H1 (cell line): Measurements from ENCODE around the gene PLEKHM1. TPM values are rescaled to one million over a fixed set of nuclear protein-coding genes. Genes with fewer than 3 reads are reported as not detected.
A peak's percentile ranks its signal among the peaks of the same experiment; 100 is the strongest.

Source experiments
- CTCF ChIA-PET: fragments of 300-600 bp; sonication (Branson Sonifier 250); formaldehyde crosslinking; loops from one replicate; lab custom pipeline; 2021; ENCODE audit not compliant: partially characterized antibody; lab: Charles Lee
- POLR2A ChIA-PET: fragments of 300-600 bp; sonication (Branson Sonifier 250); formaldehyde crosslinking; loops from one replicate; lab custom pipeline; 2021; ENCODE audit warnings: inconsistent platforms; ENCODE audit not compliant: partially characterized antibody; lab: Charles Lee
- DNase-seq, 2 experiments: peaks; one replicate each; pipeline versions ENCODE4 v3.0.0 to v3.0.0-alpha.2; 2010 to 2022; ENCODE audit warnings: low spot score in 2 of 2, low read depth in 1 of 2, mixed read lengths in 1 of 2
- FAIRE-seq: peaks from 2 replicates; lab custom pipeline; 2011; peaks lifted over from hg19 to GRCh38; lab: Jason Lieb, UNC
- H2AFZ ChIP-seq: 2 replicates; pipeline ENCODE4 v1.8.1; 2012; ENCODE audit warnings: low read length, inconsistent platforms
- H2AK5ac ChIP-seq: 2 replicates; pipeline ENCODE4 v1.6.1; 2013; ENCODE audit warnings: low read depth, low read length
- H2BK120ac ChIP-seq: replicated peaks from 2 replicates; pipeline ENCODE3; 2013; ENCODE audit warnings: low read depth, low read length, inconsistent platforms
- H2BK12ac ChIP-seq: 2 replicates; pipeline ENCODE4 v1.6.1; 2013; ENCODE audit warnings: low read depth, low read length
- H2BK15ac ChIP-seq: 2 replicates; pipeline ENCODE4 v1.6.1; 2013; ENCODE audit warnings: low read length
- H2BK20ac ChIP-seq: 2 replicates; pipeline ENCODE4 v1.6.1; 2013; ENCODE audit warnings: low read length
- H2BK5ac ChIP-seq: 2 replicates; pipeline ENCODE4 v1.6.1; 2013; ENCODE audit warnings: low read depth, low read length
- H3K14ac ChIP-seq: 2 replicates; pipeline ENCODE4 v1.6.1; 2013; ENCODE audit warnings: inconsistent platforms; ENCODE audit not compliant: insufficient read length
- H3K18ac ChIP-seq: 2 replicates; pipeline ENCODE4 v1.6.1; 2013; ENCODE audit warnings: low read length; ENCODE audit errors: extremely low read depth
- H3K23ac ChIP-seq: 2 replicates; pipeline ENCODE4 v1.6.1; 2013; ENCODE audit warnings: inconsistent platforms; ENCODE audit not compliant: insufficient read length
- H3K23me2 ChIP-seq: 2 replicates; pipeline ENCODE4 v1.6.1; 2013; ENCODE audit warnings: low read depth, low read length
- H3K27ac ChIP-seq: 2 replicates; pipeline ENCODE4 v1.6.1; 2011; ENCODE audit warnings: low read depth, low read length, inconsistent platforms
- H3K27me3 ChIP-seq, 4 experiments: replicated peaks in 1 of 4; 1 replicate in 1 of 4; 2 replicates in 3 of 4; pipeline versions ENCODE4 v1.6.1 to v1.8.1; 2011 to 2013; ENCODE audit warnings: low read length in 3 of 4, mild to moderate bottlenecking in 3 of 4, inconsistent platforms in 2 of 4, mixed read lengths in 2 of 4, moderate library complexity in 1 of 4; ENCODE audit not compliant: control insufficient read depth in 3 of 4, insufficient read depth in 3 of 4; ENCODE audit errors: extremely low read depth in 1 of 4
- H3K36me3 ChIP-seq, 4 experiments: 2 replicates each; pipeline versions ENCODE4 v1.6.1 to v1.8.1; 2011 to 2013; ENCODE audit warnings: mild to moderate bottlenecking in 4 of 4, low read length in 3 of 4, moderate library complexity in 2 of 4, control low read depth in 1 of 4, inconsistent platforms in 1 of 4; ENCODE audit not compliant: insufficient read depth in 4 of 4, control insufficient read depth in 2 of 4
- H3K4ac ChIP-seq: replicated peaks from 2 replicates; pipeline ENCODE3; 2013; ENCODE audit warnings: low read length, low read depth, mixed read lengths, inconsistent platforms; ENCODE audit not compliant: insufficient read length
- H3K4me1 ChIP-seq, 4 experiments: replicated peaks in 1 of 4; 1 replicate in 1 of 4; 2 replicates in 3 of 4; pipeline versions ENCODE4 v1.6.1 to v1.8.1; 2011 to 2013; ENCODE audit warnings: low read length in 3 of 4, inconsistent platforms in 2 of 4, mixed read lengths in 1 of 4; ENCODE audit not compliant: insufficient read depth in 4 of 4, control insufficient read depth in 3 of 4
- H3K4me2 ChIP-seq, 2 experiments: 2 replicates each; pipeline versions ENCODE4 v1.6.1 to v1.8.1; 2011 to 2013; ENCODE audit warnings: low read depth in 2 of 2, low read length in 2 of 2, control low read depth in 1 of 2, inconsistent platforms in 1 of 2, mild to moderate bottlenecking in 1 of 2; ENCODE audit not compliant: insufficient read depth in 1 of 2
- H3K4me3 ChIP-seq, 4 experiments: fragments of 200-600, 300-600 bp in 1 of 4; sonication (generic), shearing (Covaris generic), sonication (Bioruptor Twin) in 1 of 4; 2 replicates each; pipeline versions ENCODE4 v1.5.1 to v1.8.1; 2011 to 2016; ENCODE audit warnings: low read length in 4 of 4, low read depth in 3 of 4, control low read depth in 2 of 4, inconsistent platforms in 2 of 4, mild to moderate bottlenecking in 2 of 4, mixed read lengths in 1 of 4, moderate library complexity in 1 of 4; ENCODE audit not compliant: insufficient read depth in 2 of 4; ENCODE audit errors: extremely low read depth in 1 of 4
- H3K56ac ChIP-seq: replicated peaks from 2 replicates; pipeline ENCODE3; 2013; ENCODE audit warnings: low read depth, mild to moderate bottlenecking, mixed read lengths, low read length, inconsistent platforms; ENCODE audit not compliant: insufficient read length
- H3K79me1 ChIP-seq: 2 replicates; pipeline ENCODE4 v1.6.1; 2013; ENCODE audit warnings: low read depth, low read length, control low read depth
- H3K79me2 ChIP-seq, 2 experiments: 2 replicates each; pipeline versions ENCODE4 v1.6.1 to v1.8.1; 2012 to 2013; ENCODE audit warnings: low read length in 2 of 2, mild to moderate bottlenecking in 2 of 2, inconsistent platforms in 1 of 2; ENCODE audit not compliant: insufficient read depth in 2 of 2, control insufficient read depth in 1 of 2
- H3K9ac ChIP-seq, 4 experiments: replicated peaks in 1 of 4; 1 replicate in 1 of 4; 2 replicates in 3 of 4; pipeline versions ENCODE4 v1.6.1 to v1.8.1; 2011 to 2013; ENCODE audit warnings: low read depth in 3 of 4, low read length in 3 of 4, control low read depth in 2 of 4, mild to moderate bottlenecking in 2 of 4, moderate library complexity in 2 of 4, inconsistent platforms in 1 of 4; ENCODE audit errors: extremely low read depth in 1 of 4
- H3K9me3 ChIP-seq, 2 experiments: 2 replicates each; pipeline versions ENCODE4 v1.6.1 to v1.8.1; 2012 to 2013; ENCODE audit warnings: mild to moderate bottlenecking in 2 of 2, moderate library complexity in 2 of 2, control low read depth in 1 of 2, inconsistent platforms in 1 of 2, low read depth in 1 of 2, low read length in 1 of 2, mixed read lengths in 1 of 2; ENCODE audit not compliant: insufficient read depth in 2 of 2
- H4K20me1 ChIP-seq, 2 experiments: replicated peaks in 1 of 2; 2 replicates each; pipeline versions ENCODE3 to v1.8.1; 2011 to 2013; ENCODE audit warnings: inconsistent platforms in 2 of 2, low read length in 2 of 2, mild to moderate bottlenecking in 1 of 2; ENCODE audit not compliant: insufficient read depth in 2 of 2, control insufficient read depth in 1 of 2
- H4K5ac ChIP-seq: 2 replicates; pipeline ENCODE4 v1.6.1; 2013; ENCODE audit warnings: low read length, low read depth, mixed read lengths, inconsistent platforms; ENCODE audit not compliant: insufficient read length
- H4K8ac ChIP-seq: 2 replicates; pipeline ENCODE4 v1.8.0; 2013; ENCODE audit warnings: mild to moderate bottlenecking, moderate library complexity, low read length, inconsistent platforms; ENCODE audit not compliant: insufficient read depth; ENCODE audit errors: extremely low read depth
- H4K91ac ChIP-seq: replicated peaks from 2 replicates; pipeline ENCODE3; 2013; ENCODE audit warnings: low read length, mixed read lengths, inconsistent platforms; ENCODE audit not compliant: insufficient read length
- POU5F1 ChIP-seq: IDR thresholded peaks from 2 replicates; pipeline ENCODE4 v1.6.1; 2011; ENCODE audit warnings: low read depth, mild to moderate bottlenecking, low read length, moderate library complexity
- SP1 ChIP-seq: IDR thresholded peaks from 2 replicates; pipeline ENCODE4 v1.6.1; 2011; ENCODE audit warnings: low read depth, low read length
- WGBS, 2 experiments: shearing (Covaris generic) in 1 of 2; methylation state at CpG; one replicate each; pipeline versions ENCODE4 v1.1.6 to v1.1.7; 2013 to 2015; ENCODE audit warnings: low lambda C conversion rate in 2 of 2, mixed read lengths in 2 of 2, inconsistent platforms in 1 of 2, low coverage in 1 of 2, missing lambda C conversion rate in 1 of 2; ENCODE audit not compliant: insufficient replicate concordance in 2 of 2, insufficient coverage in 1 of 2, insufficient read length in 1 of 2; ENCODE audit errors: extremely low coverage in 1 of 2, missing lambda C conversion rate in 1 of 2; 5-methylcytosine and 5-hydroxymethylcytosine counted together
- polyA plus RNA-seq, 7 experiments: library from polyadenylated mRNA; depleted of rRNA in 3 of 7; stranded (reverse) in 5 of 7; unstranded in 2 of 7; fragments of >200 nt in 5 of 7; fragments of 200-250 nt in 2 of 7; gene quantifications; 1 replicate in 5 of 7; 2 replicates in 1 of 7; 4 replicates in 1 of 7; pipeline versions ENCODE4 v1.2.1 to v1.2.3, GENCODE V29; 2011 to 2013; ENCODE audit warnings: missing spikeins in 2 of 7, mixed read lengths in 2 of 7
- total RNA-seq: library from RNA; stranded (reverse); fragmentation: NEBNext Ultra II Directional; extraction: Animal tissue kit (Norgen Biotek cat#: 25700); gene quantifications from 2 replicates; pipeline ENCODE4 v1.2.1, GENCODE V29; 2021

The PLEKHM1 gene
- total and polyA plus RNA-seq, 2 of the 8 experiments (the other 6 are each of a cell fraction or from before 2014, with no cell fraction given), result 7.6 to 17.9 TPM

- Histone ChIP-seq H3K36me3 (no peaks in the 10 kb centered on the region), H2BK12ac (no peak overlapping the region), H3K14ac (no peak overlapping the region), H3K4me1 (peaks cover 3 to 16% (median 9%) of the 10 kb centered on the region in 4 experiments), H2BK20ac (0 out of 2 replicates have a peak overlapping the region, but pooled peaks have one; percentile 48), H2AK5ac (no peak overlapping the region), H3K23me2 (peaks cover 10% of the 10 kb centered on the region), H3K56ac (no peak overlapping the region), H3K4me2 (no peak overlapping the region), H2BK15ac (no peak overlapping the region), H3K9ac (no peak overlapping the region), H4K20me1 (peaks cover 0 to 2% of the 10 kb centered on the region in 2 experiments), H3K18ac (no peak overlapping the region), H3K9me3 (no peaks in the 10 kb centered on the region), H3K79me1 (no peaks in the 10 kb centered on the region), H4K5ac (no peak overlapping the region), H3K79me2 (no peaks in the 10 kb centered on the region), H3K27ac (no peak overlapping the region), H2BK5ac (no peak overlapping the region), H3K4ac (no peak overlapping the region), H3K27me3 (peaks cover 0 to 17% (median 12%) of the 10 kb centered on the region in 4 experiments; a peak in 5 of 7 replicates), H2BK120ac (no peak overlapping the region), H3K4me3 (no peak overlapping the region), H4K91ac (no peak overlapping the region), H3K23ac (no peak overlapping the region), H2AFZ (no peak overlapping the region), H4K8ac (no peak overlapping the region)
- FAIRE-seq (no peak), DNase-seq (no peak)
- TF ChIP-seq SP1, result no peak
- no peak for TF ChIP-seq POU5F1
- CTCF ChIA-PET, result interaction anchor here (0.6 to 1.2 kb wide), 2 partner anchors 10 to 205 kb away, joined by 3 read pairs; no protein-coding TSS in a partner anchor
- WGBS, 2 experiments, result 77% methylated on average over 10 of the region's 10 CpGs; no CpG with 5 or more reads in 1 of the 2 experiments
- POLR2A ChIA-PET, result no interaction called here
These were observed 54.4 kb downstream of the PLEKHM1 start for GRCh38 chr17:45436161-45436560.
